H1 (cell line): ENCODE data around the gene AHRR. TPM values are rescaled to one million over a fixed set of nuclear protein-coding genes. Genes with fewer than 3 reads are reported as not detected.

ENCODE experiments used
- CTCF ChIA-PET: fragments of 300-600 bp; sonication (Branson Sonifier 250); formaldehyde crosslinking; loops from one replicate; lab custom pipeline; 2021; ENCODE audit not compliant: partially characterized antibody; lab: Charles Lee
- POLR2A ChIA-PET: fragments of 300-600 bp; sonication (Branson Sonifier 250); formaldehyde crosslinking; loops from one replicate; lab custom pipeline; 2021; ENCODE audit warnings: inconsistent platforms; ENCODE audit not compliant: partially characterized antibody; lab: Charles Lee
- DNase-seq, 2 experiments: peaks; one replicate each; pipeline versions ENCODE4 v3.0.0 to v3.0.0-alpha.2; 2010 to 2022; ENCODE audit warnings: low spot score in 2 of 2, low read depth in 1 of 2, mixed read lengths in 1 of 2
- FAIRE-seq: peaks from 2 replicates; lab custom pipeline; 2011; peaks lifted over from hg19 to GRCh38; lab: Jason Lieb, UNC
- H2AFZ ChIP-seq: 2 replicates; pipeline ENCODE4 v1.8.1; 2012; ENCODE audit warnings: low read length, inconsistent platforms
- H2AK5ac ChIP-seq: 2 replicates; pipeline ENCODE4 v1.6.1; 2013; ENCODE audit warnings: low read depth, low read length
- H2BK120ac ChIP-seq: replicated peaks from 2 replicates; pipeline ENCODE3; 2013; ENCODE audit warnings: low read depth, low read length, inconsistent platforms
- H2BK12ac ChIP-seq: 2 replicates; pipeline ENCODE4 v1.6.1; 2013; ENCODE audit warnings: low read depth, low read length
- H2BK15ac ChIP-seq: 2 replicates; pipeline ENCODE4 v1.6.1; 2013; ENCODE audit warnings: low read length
- H2BK20ac ChIP-seq: 2 replicates; pipeline ENCODE4 v1.6.1; 2013; ENCODE audit warnings: low read length
- H2BK5ac ChIP-seq: 2 replicates; pipeline ENCODE4 v1.6.1; 2013; ENCODE audit warnings: low read depth, low read length
- H3K14ac ChIP-seq: 2 replicates; pipeline ENCODE4 v1.6.1; 2013; ENCODE audit warnings: inconsistent platforms; ENCODE audit not compliant: insufficient read length
- H3K18ac ChIP-seq: 2 replicates; pipeline ENCODE4 v1.6.1; 2013; ENCODE audit warnings: low read length; ENCODE audit errors: extremely low read depth
- H3K23ac ChIP-seq: 2 replicates; pipeline ENCODE4 v1.6.1; 2013; ENCODE audit warnings: inconsistent platforms; ENCODE audit not compliant: insufficient read length
- H3K23me2 ChIP-seq: 2 replicates; pipeline ENCODE4 v1.6.1; 2013; ENCODE audit warnings: low read depth, low read length
- H3K27ac ChIP-seq: 2 replicates; pipeline ENCODE4 v1.6.1; 2011; ENCODE audit warnings: low read depth, low read length, inconsistent platforms
- H3K27me3 ChIP-seq, 4 experiments: replicated peaks in 1 of 4; 1 replicate in 1 of 4; 2 replicates in 3 of 4; pipeline versions ENCODE4 v1.6.1 to v1.8.1; 2011 to 2013; ENCODE audit warnings: low read length in 3 of 4, mild to moderate bottlenecking in 3 of 4, inconsistent platforms in 2 of 4, mixed read lengths in 2 of 4, moderate library complexity in 1 of 4; ENCODE audit not compliant: control insufficient read depth in 3 of 4, insufficient read depth in 3 of 4; ENCODE audit errors: extremely low read depth in 1 of 4
- H3K36me3 ChIP-seq, 4 experiments: 2 replicates each; pipeline versions ENCODE4 v1.6.1 to v1.8.1; 2011 to 2013; ENCODE audit warnings: mild to moderate bottlenecking in 4 of 4, low read length in 3 of 4, moderate library complexity in 2 of 4, control low read depth in 1 of 4, inconsistent platforms in 1 of 4; ENCODE audit not compliant: insufficient read depth in 4 of 4, control insufficient read depth in 2 of 4
- H3K4ac ChIP-seq: replicated peaks from 2 replicates; pipeline ENCODE3; 2013; ENCODE audit warnings: low read length, low read depth, mixed read lengths, inconsistent platforms; ENCODE audit not compliant: insufficient read length
- H3K4me1 ChIP-seq, 4 experiments: replicated peaks in 1 of 4; 1 replicate in 1 of 4; 2 replicates in 3 of 4; pipeline versions ENCODE4 v1.6.1 to v1.8.1; 2011 to 2013; ENCODE audit warnings: low read length in 3 of 4, inconsistent platforms in 2 of 4, mixed read lengths in 1 of 4; ENCODE audit not compliant: insufficient read depth in 4 of 4, control insufficient read depth in 3 of 4
- H3K4me2 ChIP-seq, 2 experiments: 2 replicates each; pipeline versions ENCODE4 v1.6.1 to v1.8.1; 2011 to 2013; ENCODE audit warnings: low read depth in 2 of 2, low read length in 2 of 2, control low read depth in 1 of 2, inconsistent platforms in 1 of 2, mild to moderate bottlenecking in 1 of 2; ENCODE audit not compliant: insufficient read depth in 1 of 2
- H3K4me3 ChIP-seq, 4 experiments: fragments of 200-600, 300-600 bp in 1 of 4; sonication (generic), shearing (Covaris generic), sonication (Bioruptor Twin) in 1 of 4; 2 replicates each; pipeline versions ENCODE4 v1.5.1 to v1.8.1; 2011 to 2016; ENCODE audit warnings: low read length in 4 of 4, low read depth in 3 of 4, control low read depth in 2 of 4, inconsistent platforms in 2 of 4, mild to moderate bottlenecking in 2 of 4, mixed read lengths in 1 of 4, moderate library complexity in 1 of 4; ENCODE audit not compliant: insufficient read depth in 2 of 4; ENCODE audit errors: extremely low read depth in 1 of 4
- H3K56ac ChIP-seq: replicated peaks from 2 replicates; pipeline ENCODE3; 2013; ENCODE audit warnings: low read depth, mild to moderate bottlenecking, mixed read lengths, low read length, inconsistent platforms; ENCODE audit not compliant: insufficient read length
- H3K79me1 ChIP-seq: 2 replicates; pipeline ENCODE4 v1.6.1; 2013; ENCODE audit warnings: low read depth, low read length, control low read depth
- H3K79me2 ChIP-seq, 2 experiments: 2 replicates each; pipeline versions ENCODE4 v1.6.1 to v1.8.1; 2012 to 2013; ENCODE audit warnings: low read length in 2 of 2, mild to moderate bottlenecking in 2 of 2, inconsistent platforms in 1 of 2; ENCODE audit not compliant: insufficient read depth in 2 of 2, control insufficient read depth in 1 of 2
- H3K9ac ChIP-seq, 4 experiments: replicated peaks in 1 of 4; 1 replicate in 1 of 4; 2 replicates in 3 of 4; pipeline versions ENCODE4 v1.6.1 to v1.8.1; 2011 to 2013; ENCODE audit warnings: low read depth in 3 of 4, low read length in 3 of 4, control low read depth in 2 of 4, mild to moderate bottlenecking in 2 of 4, moderate library complexity in 2 of 4, inconsistent platforms in 1 of 4; ENCODE audit errors: extremely low read depth in 1 of 4
- H3K9me3 ChIP-seq, 2 experiments: 2 replicates each; pipeline versions ENCODE4 v1.6.1 to v1.8.1; 2012 to 2013; ENCODE audit warnings: mild to moderate bottlenecking in 2 of 2, moderate library complexity in 2 of 2, control low read depth in 1 of 2, inconsistent platforms in 1 of 2, low read depth in 1 of 2, low read length in 1 of 2, mixed read lengths in 1 of 2; ENCODE audit not compliant: insufficient read depth in 2 of 2
- H4K20me1 ChIP-seq, 2 experiments: replicated peaks in 1 of 2; 2 replicates each; pipeline versions ENCODE3 to v1.8.1; 2011 to 2013; ENCODE audit warnings: inconsistent platforms in 2 of 2, low read length in 2 of 2, mild to moderate bottlenecking in 1 of 2; ENCODE audit not compliant: insufficient read depth in 2 of 2, control insufficient read depth in 1 of 2
- H4K5ac ChIP-seq: 2 replicates; pipeline ENCODE4 v1.6.1; 2013; ENCODE audit warnings: low read length, low read depth, mixed read lengths, inconsistent platforms; ENCODE audit not compliant: insufficient read length
- H4K8ac ChIP-seq: 2 replicates; pipeline ENCODE4 v1.8.0; 2013; ENCODE audit warnings: mild to moderate bottlenecking, moderate library complexity, low read length, inconsistent platforms; ENCODE audit not compliant: insufficient read depth; ENCODE audit errors: extremely low read depth
- H4K91ac ChIP-seq: replicated peaks from 2 replicates; pipeline ENCODE3; 2013; ENCODE audit warnings: low read length, mixed read lengths, inconsistent platforms; ENCODE audit not compliant: insufficient read length
- CHD2 ChIP-seq: IDR thresholded peaks from 2 replicates; pipeline ENCODE4 v1.6.1; 2012; ENCODE audit warnings: low read length, improper control_type of control experiment
- E2F6 ChIP-seq: IDR thresholded peaks from 2 replicates; pipeline ENCODE4 v1.6.1; 2012; ENCODE audit warnings: inconsistent platforms
- EP300 ChIP-seq, 2 experiments: IDR thresholded peaks; 1 replicate in 1 of 2; 2 replicates in 1 of 2; pipeline ENCODE4 v1.6.1; 2011 to 2012; ENCODE audit warnings: low read depth in 2 of 2, low read length in 2 of 2, mild to moderate bottlenecking in 2 of 2, borderline replicate concordance in 1 of 2, inconsistent platforms in 1 of 2, moderate library complexity in 1 of 2
- KDM5A ChIP-seq: fragments of 200-600 bp; IDR thresholded peaks from 2 replicates; pipeline ENCODE4 v1.7.1; 2012; ENCODE audit warnings: mild to moderate bottlenecking, low read length, inconsistent platforms, mixed read lengths
- PHF8 ChIP-seq: fragments of 200-600 bp; sonication (generic); conservative IDR thresholded peaks from 2 replicates; pipeline ENCODE4 v1.7.1; 2012; ENCODE audit warnings: low read depth, mild to moderate bottlenecking, inconsistent platforms, low read length, moderate library complexity
- POLR2A ChIP-seq, 2 experiments: IDR thresholded peaks; 1 replicate in 1 of 2; 2 replicates in 1 of 2; pipeline ENCODE4 v1.6.1; 2011; ENCODE audit warnings: low read depth in 2 of 2, low read length in 2 of 2, mild to moderate bottlenecking in 2 of 2; ENCODE audit errors: control extremely low read depth in 1 of 2
- RAD21 ChIP-seq, 2 experiments: IDR thresholded peaks in 1 of 2; conservative IDR thresholded peaks in 1 of 2; 2 replicates each; pipeline ENCODE4 v1.6.1; 2011; ENCODE audit warnings: low read depth in 2 of 2, low read length in 2 of 2, improper control_type of control experiment in 1 of 2, inconsistent platforms in 1 of 2, mild to moderate bottlenecking in 1 of 2, moderate library complexity in 1 of 2
- RXRA ChIP-seq: IDR thresholded peaks from 2 replicates; pipeline ENCODE4 v1.6.1; 2011; ENCODE audit warnings: low read depth, mild to moderate bottlenecking, low read length, moderate library complexity; ENCODE audit not compliant: insufficient read depth
- SIN3A ChIP-seq, 2 experiments: IDR thresholded peaks in 1 of 2; conservative IDR thresholded peaks in 1 of 2; 2 replicates each; pipeline ENCODE4 v1.6.1; 2011 to 2012; ENCODE audit warnings: low read length in 2 of 2, improper control_type of control experiment in 1 of 2, low read depth in 1 of 2, mild to moderate bottlenecking in 1 of 2
- WGBS, 2 experiments: shearing (Covaris generic) in 1 of 2; methylation state at CpG; one replicate each; pipeline versions ENCODE4 v1.1.6 to v1.1.7; 2013 to 2015; ENCODE audit warnings: low lambda C conversion rate in 2 of 2, mixed read lengths in 2 of 2, inconsistent platforms in 1 of 2, low coverage in 1 of 2, missing lambda C conversion rate in 1 of 2; ENCODE audit not compliant: insufficient replicate concordance in 2 of 2, insufficient coverage in 1 of 2, insufficient read length in 1 of 2; ENCODE audit errors: extremely low coverage in 1 of 2, missing lambda C conversion rate in 1 of 2; 5-methylcytosine and 5-hydroxymethylcytosine counted together
- polyA plus RNA-seq, 7 experiments: library from polyadenylated mRNA; depleted of rRNA in 3 of 7; stranded (reverse) in 5 of 7; unstranded in 2 of 7; fragments of >200 nt in 5 of 7; fragments of 200-250 nt in 2 of 7; gene quantifications; 1 replicate in 5 of 7; 2 replicates in 1 of 7; 4 replicates in 1 of 7; pipeline versions ENCODE4 v1.2.1 to v1.2.3, GENCODE V29; 2011 to 2013; ENCODE audit warnings: missing spikeins in 2 of 7, mixed read lengths in 2 of 7
- total RNA-seq: library from RNA; stranded (reverse); fragmentation: NEBNext Ultra II Directional; extraction: Animal tissue kit (Norgen Biotek cat#: 25700); gene quantifications from 2 replicates; pipeline ENCODE4 v1.2.1, GENCODE V29; 2021
- TF ChIP-seq, protein P1 (sequence below): IDR thresholded peaks from 2 replicates; pipeline ENCODE4 v1.6.1; 2012; ENCODE audit warnings: low read length, inconsistent platforms

Gene AHRR
- total and polyA plus RNA-seq, 2 of the 8 experiments (the other 6 are each of a cell fraction or from before 2014, with no cell fraction given) = 0.41 to 0.80 TPM

DNA sequence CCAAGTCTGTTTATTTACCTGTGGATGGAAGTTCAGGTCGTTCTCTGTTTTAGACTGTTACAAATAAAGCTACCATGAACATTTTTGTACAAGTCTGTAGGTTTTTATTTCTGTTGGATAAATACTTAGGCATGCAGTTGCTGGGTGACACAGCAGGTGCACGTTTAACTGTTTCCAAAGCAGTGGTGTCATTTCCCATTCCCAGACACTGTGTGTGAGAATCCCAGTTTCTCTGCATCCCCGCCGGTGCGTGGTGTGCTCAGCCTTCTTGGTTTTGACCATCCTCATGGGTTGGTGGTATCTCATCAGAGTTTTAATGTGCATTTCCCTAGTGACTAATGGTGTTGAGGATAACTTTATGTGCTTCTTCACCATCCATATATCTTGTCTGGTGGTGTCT lies 27.2 kb downstream of the AHRR start:
- Histone ChIP-seq H3K23ac (no peak overlapping the region), H2BK12ac (no peak overlapping the region), H2BK120ac (no peak overlapping the region), H2BK5ac (no peak overlapping the region), H3K36me3 (no peaks in the 10 kb centered on the region), H4K91ac (no peak overlapping the region), H4K5ac (no peak overlapping the region), H3K79me1 (no peaks in the 10 kb centered on the region), H3K18ac (no peak overlapping the region), H2AFZ (no peak overlapping the region), H3K23me2 (peaks cover 15% of the 10 kb centered on the region; the same call in 1 of the 2 replicates), H3K4me3 (no peak overlapping the region), H3K56ac (no peak overlapping the region), H3K79me2 (no peaks in the 10 kb centered on the region), H2BK20ac (no peak overlapping the region), H3K4me2 (no peak overlapping the region), H2BK15ac (no peak overlapping the region), H3K14ac (no peak overlapping the region), H3K27me3 (peaks cover 0 to 6% (median 5%) of the 10 kb centered on the region in 4 experiments; a peak in 5 of 7 replicates), H4K8ac (no peak overlapping the region), H3K9me3 (no peaks in the 10 kb centered on the region), H2AK5ac (no peak overlapping the region), H4K20me1 (peaks cover 0 to 3% of the 10 kb centered on the region in 2 experiments), H3K4me1 (peaks cover 0 to 13% (median 7%) of the 10 kb centered on the region in 4 experiments; a peak in 6 of 7 replicates), H3K27ac (no peak overlapping the region), H3K9ac (no peak overlapping the region), H3K4ac (no peak overlapping the region)
- 88% methylated on average over 5 of the region's 5 CpGs; no CpG with 5 or more reads in 1 of the 2 experiments for WGBS, 2 experiments
- CTCF ChIA-PET = interaction anchor here (0.8 to 6.2 kb wide), 6 partner anchors 9 to 98 kb away, joined by 3 to 38 read pairs (median 8); no protein-coding TSS in a partner anchor
- POLR2A ChIA-PET = interaction anchor here (1.0 to 1.9 kb wide), 2 partner anchors 10 to 258 kb away, joined by 3 to 7 read pairs; no protein-coding TSS in a partner anchor
- FAIRE-seq = no peak
- no peak for DNase-seq
- TF ChIP-seq PHF8 (no peak), RXRA (no peak), POLR2A (IDR thresholded peaks at IDR 0.05; ENCODE audit: control extremely low read depth in 1 of 2, low read depth in 2 of 2, low read length in 2 of 2) (no peak), SIN3A (conservative IDR thresholded peaks at IDR 0.05 in 1 of 2, IDR thresholded peaks at IDR 0.05 in 1 of 2; ENCODE audit: low read depth in 1 of 2, low read length in 2 of 2) (no peak), RAD21 (IDR thresholded peaks at IDR 0.05 in 1 of 2, conservative IDR thresholded peaks at IDR 0.05 in 1 of 2; ENCODE audit: low read depth in 2 of 2, low read length in 2 of 2) (no peak), EP300 (IDR thresholded peaks at IDR 0.05; ENCODE audit: borderline replicate concordance in 1 of 2, low read depth in 2 of 2, low read length in 2 of 2) (no peak), E2F6 (no peak), CHD2 (no peak), KDM5A (no peak)
- TF ChIP-seq, protein P1, sequence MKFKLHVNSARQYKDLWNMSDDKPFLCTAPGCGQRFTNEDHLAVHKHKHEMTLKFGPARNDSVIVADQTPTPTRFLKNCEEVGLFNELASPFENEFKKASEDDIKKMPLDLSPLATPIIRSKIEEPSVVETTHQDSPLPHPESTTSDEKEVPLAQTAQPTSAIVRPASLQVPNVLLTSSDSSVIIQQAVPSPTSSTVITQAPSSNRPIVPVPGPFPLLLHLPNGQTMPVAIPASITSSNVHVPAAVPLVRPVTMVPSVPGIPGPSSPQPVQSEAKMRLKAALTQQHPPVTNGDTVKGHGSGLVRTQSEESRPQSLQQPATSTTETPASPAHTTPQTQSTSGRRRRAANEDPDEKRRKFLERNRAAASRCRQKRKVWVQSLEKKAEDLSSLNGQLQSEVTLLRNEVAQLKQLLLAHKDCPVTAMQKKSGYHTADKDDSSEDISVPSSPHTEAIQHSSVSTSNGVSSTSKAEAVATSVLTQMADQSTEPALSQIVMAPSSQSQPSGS = no peak
